ENCODE measurements around the gene EIF2S3. TPM values are rescaled to one million over a fixed set of nuclear protein-coding genes. Genes with fewer than 3 reads are reported as not detected.

The EIF2S3 gene
- total and polyA plus RNA-seq, 2 of the 8 experiments (the other 6 are each of a cell fraction or from before 2014, with no cell fraction given) = 65.5 to 259 TPM

DNA sequence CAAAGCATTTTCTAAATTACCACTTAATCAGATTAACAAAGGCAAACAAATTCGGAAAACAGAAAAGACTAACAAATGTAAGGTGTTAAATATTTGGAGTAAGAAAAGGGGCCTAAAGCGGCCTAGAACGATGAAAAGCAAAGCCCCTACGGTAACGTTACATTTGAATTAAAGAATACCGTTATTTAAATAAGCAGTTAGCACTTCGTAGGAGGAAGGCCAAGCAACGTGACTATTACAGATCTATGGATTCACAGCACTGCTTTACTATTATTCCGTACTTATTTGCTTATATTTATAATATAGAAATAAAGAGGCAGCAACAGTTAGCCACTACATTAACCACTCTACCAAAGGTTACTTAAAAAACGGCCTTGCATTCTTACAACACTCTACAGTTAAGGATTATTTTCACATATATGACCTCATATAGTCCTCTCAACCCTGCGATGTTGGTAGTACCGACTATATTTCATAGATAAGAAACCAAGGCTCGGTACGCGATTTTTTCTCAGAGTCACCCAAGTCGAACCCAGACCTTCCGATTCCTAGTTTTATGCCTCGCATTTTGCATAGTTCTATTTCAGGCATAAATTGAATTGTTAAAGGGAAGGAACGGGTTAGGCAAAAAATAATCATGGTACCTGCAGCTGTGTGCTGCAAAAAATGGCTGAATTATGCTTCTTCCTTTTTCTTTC, 30.6 kb upstream of the EIF2S3 start (continued):
- TF ChIP-seq, protein P1, sequence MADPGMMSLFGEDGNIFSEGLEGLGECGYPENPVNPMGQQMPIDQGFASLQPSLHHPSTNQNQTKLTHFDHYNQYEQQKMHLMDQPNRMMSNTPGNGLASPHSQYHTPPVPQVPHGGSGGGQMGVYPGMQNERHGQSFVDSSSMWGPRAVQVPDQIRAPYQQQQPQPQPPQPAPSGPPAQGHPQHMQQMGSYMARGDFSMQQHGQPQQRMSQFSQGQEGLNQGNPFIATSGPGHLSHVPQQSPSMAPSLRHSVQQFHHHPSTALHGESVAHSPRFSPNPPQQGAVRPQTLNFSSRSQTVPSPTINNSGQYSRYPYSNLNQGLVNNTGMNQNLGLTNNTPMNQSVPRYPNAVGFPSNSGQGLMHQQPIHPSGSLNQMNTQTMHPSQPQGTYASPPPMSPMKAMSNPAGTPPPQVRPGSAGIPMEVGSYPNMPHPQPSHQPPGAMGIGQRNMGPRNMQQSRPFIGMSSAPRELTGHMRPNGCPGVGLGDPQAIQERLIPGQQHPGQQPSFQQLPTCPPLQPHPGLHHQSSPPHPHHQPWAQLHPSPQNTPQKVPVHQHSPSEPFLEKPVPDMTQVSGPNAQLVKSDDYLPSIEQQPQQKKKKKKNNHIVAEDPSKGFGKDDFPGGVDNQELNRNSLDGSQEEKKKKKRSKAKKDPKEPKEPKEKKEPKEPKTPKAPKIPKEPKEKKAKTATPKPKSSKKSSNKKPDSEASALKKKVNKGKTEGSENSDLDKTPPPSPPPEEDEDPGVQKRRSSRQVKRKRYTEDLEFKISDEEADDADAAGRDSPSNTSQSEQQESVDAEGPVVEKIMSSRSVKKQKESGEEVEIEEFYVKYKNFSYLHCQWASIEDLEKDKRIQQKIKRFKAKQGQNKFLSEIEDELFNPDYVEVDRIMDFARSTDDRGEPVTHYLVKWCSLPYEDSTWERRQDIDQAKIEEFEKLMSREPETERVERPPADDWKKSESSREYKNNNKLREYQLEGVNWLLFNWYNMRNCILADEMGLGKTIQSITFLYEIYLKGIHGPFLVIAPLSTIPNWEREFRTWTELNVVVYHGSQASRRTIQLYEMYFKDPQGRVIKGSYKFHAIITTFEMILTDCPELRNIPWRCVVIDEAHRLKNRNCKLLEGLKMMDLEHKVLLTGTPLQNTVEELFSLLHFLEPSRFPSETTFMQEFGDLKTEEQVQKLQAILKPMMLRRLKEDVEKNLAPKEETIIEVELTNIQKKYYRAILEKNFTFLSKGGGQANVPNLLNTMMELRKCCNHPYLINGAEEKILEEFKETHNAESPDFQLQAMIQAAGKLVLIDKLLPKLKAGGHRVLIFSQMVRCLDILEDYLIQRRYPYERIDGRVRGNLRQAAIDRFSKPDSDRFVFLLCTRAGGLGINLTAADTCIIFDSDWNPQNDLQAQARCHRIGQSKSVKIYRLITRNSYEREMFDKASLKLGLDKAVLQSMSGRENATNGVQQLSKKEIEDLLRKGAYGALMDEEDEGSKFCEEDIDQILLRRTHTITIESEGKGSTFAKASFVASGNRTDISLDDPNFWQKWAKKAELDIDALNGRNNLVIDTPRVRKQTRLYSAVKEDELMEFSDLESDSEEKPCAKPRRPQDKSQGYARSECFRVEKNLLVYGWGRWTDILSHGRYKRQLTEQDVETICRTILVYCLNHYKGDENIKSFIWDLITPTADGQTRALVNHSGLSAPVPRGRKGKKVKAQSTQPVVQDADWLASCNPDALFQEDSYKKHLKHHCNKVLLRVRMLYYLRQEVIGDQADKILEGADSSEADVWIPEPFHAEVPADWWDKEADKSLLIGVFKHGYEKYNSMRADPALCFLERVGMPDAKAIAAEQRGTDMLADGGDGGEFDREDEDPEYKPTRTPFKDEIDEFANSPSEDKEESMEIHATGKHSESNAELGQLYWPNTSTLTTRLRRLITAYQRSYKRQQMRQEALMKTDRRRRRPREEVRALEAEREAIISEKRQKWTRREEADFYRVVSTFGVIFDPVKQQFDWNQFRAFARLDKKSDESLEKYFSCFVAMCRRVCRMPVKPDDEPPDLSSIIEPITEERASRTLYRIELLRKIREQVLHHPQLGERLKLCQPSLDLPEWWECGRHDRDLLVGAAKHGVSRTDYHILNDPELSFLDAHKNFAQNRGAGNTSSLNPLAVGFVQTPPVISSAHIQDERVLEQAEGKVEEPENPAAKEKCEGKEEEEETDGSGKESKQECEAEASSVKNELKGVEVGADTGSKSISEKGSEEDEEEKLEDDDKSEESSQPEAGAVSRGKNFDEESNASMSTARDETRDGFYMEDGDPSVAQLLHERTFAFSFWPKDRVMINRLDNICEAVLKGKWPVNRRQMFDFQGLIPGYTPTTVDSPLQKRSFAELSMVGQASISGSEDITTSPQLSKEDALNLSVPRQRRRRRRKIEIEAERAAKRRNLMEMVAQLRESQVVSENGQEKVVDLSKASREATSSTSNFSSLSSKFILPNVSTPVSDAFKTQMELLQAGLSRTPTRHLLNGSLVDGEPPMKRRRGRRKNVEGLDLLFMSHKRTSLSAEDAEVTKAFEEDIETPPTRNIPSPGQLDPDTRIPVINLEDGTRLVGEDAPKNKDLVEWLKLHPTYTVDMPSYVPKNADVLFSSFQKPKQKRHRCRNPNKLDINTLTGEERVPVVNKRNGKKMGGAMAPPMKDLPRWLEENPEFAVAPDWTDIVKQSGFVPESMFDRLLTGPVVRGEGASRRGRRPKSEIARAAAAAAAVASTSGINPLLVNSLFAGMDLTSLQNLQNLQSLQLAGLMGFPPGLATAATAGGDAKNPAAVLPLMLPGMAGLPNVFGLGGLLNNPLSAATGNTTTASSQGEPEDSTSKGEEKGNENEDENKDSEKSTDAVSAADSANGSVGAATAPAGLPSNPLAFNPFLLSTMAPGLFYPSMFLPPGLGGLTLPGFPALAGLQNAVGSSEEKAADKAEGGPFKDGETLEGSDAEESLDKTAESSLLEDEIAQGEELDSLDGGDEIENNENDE (IDR thresholded peaks at IDR 0.05; ENCODE audit: insufficient replicate concordance, low read length) = no peak
- no peak for TF ChIP-seq PHF8 (conservative IDR thresholded peaks at IDR 0.05; ENCODE audit: low read depth, low read length)
- no peak for TF ChIP-seq TAF7 (optimal IDR thresholded peaks at IDR 0.05; ENCODE audit: borderline replicate concordance, low read depth, low read length)
- no peak for TF ChIP-seq CBX5 (IDR thresholded peaks at IDR 0.05; ENCODE audit: low read depth, low read length)
- TF ChIP-seq EGR1 (IDR thresholded peaks at IDR 0.05; ENCODE audit: borderline replicate concordance, low read depth, low read length) = no peak
- no peak for TF ChIP-seq GABPA (IDR thresholded peaks at IDR 0.05; ENCODE audit: borderline replicate concordance, insufficient read depth, low read length)
- TF ChIP-seq MAFK (IDR thresholded peaks at IDR 0.05; ENCODE audit: low read depth, low read length) = no peak
- TF ChIP-seq TBP (IDR thresholded peaks at IDR 0.05; ENCODE audit: low read depth, low read length) = no peak
- no peak for TF ChIP-seq TEAD4 (IDR thresholded peaks at IDR 0.05; ENCODE audit: low read depth, low read length)
- TF ChIP-seq FOSL1 (IDR thresholded peaks at IDR 0.05; ENCODE audit: insufficient read depth, low read depth, low read length) = no peak
- TF ChIP-seq CREB1 (IDR thresholded peaks at IDR 0.05) = no peak

All from H1 (cell line).